PC-3 (cell line): ENCODE data around the gene AKAP8L.

Experiments
- EZH2phosphoT487 ChIP-seq: fragments of 300-600 bp; sonication (generic); IDR thresholded peaks from 2 replicates; pipeline ENCODE4 v1.6.1; 2018; ENCODE audit warnings: mild to moderate bottlenecking, antibody characterized with exemption, low read length, borderline replicate concordance
- TF ChIP-seq, protein P1 (sequence below): fragments of 300-600 bp; sonication (generic); conservative IDR thresholded peaks from 2 replicates; pipeline ENCODE4 v1.5.1; 2017; ENCODE audit warnings: antibody characterized with exemption, low read depth, mild to moderate bottlenecking, low read length

DNA sequence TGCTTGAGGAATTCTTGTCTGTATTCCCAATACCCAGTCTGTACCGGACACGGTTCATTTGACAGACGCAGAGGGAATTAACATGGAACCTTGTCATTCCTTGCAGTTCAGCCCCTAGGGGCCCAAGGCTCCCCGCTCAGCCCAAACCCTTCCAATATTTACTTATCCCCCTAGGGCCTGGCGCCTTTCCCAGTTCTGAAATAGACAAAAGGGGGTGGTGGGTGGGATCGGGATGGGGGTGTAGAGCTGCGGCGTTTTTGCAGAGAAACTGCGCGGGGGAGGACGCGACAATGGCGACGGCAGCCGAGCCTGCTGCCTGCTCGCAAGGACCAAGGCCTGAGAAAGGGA, 583 bp downstream of the AKAP8L start:
- TF ChIP-seq, protein P1, sequence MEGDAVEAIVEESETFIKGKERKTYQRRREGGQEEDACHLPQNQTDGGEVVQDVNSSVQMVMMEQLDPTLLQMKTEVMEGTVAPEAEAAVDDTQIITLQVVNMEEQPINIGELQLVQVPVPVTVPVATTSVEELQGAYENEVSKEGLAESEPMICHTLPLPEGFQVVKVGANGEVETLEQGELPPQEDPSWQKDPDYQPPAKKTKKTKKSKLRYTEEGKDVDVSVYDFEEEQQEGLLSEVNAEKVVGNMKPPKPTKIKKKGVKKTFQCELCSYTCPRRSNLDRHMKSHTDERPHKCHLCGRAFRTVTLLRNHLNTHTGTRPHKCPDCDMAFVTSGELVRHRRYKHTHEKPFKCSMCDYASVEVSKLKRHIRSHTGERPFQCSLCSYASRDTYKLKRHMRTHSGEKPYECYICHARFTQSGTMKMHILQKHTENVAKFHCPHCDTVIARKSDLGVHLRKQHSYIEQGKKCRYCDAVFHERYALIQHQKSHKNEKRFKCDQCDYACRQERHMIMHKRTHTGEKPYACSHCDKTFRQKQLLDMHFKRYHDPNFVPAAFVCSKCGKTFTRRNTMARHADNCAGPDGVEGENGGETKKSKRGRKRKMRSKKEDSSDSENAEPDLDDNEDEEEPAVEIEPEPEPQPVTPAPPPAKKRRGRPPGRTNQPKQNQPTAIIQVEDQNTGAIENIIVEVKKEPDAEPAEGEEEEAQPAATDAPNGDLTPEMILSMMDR = no peak
- no peak for TF ChIP-seq EZH2phosphoT487
